SH-SY5Y (cell line): ENCODE measurements around the gene UBL4B.

Experiments used
- GATA2 ChIP-seq: IDR thresholded peaks from 2 replicates; pipeline ENCODE4 v1.6.1; 2011; ENCODE audit warnings: mild to moderate bottlenecking, low read depth, low read length
- GATA3 ChIP-seq: IDR thresholded peaks from 2 replicates; pipeline ENCODE4 v1.6.1; 2011; ENCODE audit warnings: low read depth, mild to moderate bottlenecking, low read length, moderate library complexity

DNA sequence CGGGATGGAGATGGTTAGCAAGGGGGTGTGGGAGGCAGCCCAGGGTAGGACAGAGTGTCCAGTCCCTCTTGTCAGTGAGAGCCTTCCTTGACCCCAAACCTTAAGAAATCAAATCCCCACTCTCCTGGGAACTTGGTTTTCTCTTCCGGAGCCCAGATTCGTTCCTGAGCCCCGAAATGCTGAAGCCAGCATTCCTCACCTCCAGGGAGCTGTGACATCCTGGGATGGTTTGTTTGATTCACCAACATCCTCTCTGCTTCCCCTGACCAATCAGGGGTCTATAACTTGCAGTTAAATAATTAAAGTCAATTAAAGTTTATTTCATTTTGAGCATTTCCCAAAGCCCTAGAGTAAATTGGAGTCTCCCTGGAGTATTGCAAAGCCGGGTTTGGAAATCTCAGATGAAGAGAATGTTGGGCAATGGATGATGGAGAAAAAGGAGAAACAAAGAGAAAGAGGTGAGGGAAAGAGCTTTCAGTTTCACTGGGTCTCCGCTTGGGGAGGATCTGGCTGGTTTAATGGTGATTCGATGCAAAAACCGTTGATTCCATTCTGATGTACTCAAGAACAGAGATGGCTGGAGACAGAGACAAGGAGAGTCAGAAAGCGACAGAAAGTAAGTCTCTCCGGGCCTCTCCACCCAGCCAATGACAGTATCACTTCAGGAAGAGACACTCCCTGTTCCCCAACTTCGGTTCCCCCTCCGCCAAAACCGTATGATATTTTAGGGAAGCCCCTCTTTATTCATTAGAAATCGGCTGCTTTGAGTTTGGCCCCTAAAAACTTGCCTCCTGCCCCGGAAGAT lies 29.0 kb upstream of the UBL4B start:
- no peak for TF ChIP-seq GATA2
- TF ChIP-seq GATA3 = no peak
